Measurements from ENCODE around the gene MEGF6.

Gene MEGF6

GRCh38 chr1:3652548-3653285 lies 41.4 kb upstream of the MEGF6 start:
- TF ChIP-seq, protein P1, sequence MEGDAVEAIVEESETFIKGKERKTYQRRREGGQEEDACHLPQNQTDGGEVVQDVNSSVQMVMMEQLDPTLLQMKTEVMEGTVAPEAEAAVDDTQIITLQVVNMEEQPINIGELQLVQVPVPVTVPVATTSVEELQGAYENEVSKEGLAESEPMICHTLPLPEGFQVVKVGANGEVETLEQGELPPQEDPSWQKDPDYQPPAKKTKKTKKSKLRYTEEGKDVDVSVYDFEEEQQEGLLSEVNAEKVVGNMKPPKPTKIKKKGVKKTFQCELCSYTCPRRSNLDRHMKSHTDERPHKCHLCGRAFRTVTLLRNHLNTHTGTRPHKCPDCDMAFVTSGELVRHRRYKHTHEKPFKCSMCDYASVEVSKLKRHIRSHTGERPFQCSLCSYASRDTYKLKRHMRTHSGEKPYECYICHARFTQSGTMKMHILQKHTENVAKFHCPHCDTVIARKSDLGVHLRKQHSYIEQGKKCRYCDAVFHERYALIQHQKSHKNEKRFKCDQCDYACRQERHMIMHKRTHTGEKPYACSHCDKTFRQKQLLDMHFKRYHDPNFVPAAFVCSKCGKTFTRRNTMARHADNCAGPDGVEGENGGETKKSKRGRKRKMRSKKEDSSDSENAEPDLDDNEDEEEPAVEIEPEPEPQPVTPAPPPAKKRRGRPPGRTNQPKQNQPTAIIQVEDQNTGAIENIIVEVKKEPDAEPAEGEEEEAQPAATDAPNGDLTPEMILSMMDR (IDR thresholded peaks at IDR 0.05; ENCODE audit: low read depth, low read length), result no peak
- Histone ChIP-seq H3K9me3 (ENCODE audit: severe bottlenecking) (peaks cover 9% of the 10 kb centered on the region), H3K36me3 (peaks cover 32% of the 10 kb centered on the region), H3K27ac (peak overlapping the region; percentile 95), H3K4me3 (ENCODE audit: low read depth, low read length) (peak overlapping the region; percentile 86), H3K27me3 (ENCODE audit: insufficient read depth, low read depth, severe bottlenecking) (no peaks in the 10 kb centered on the region)
- peak; percentile 62 for DNase-seq

DNA sequence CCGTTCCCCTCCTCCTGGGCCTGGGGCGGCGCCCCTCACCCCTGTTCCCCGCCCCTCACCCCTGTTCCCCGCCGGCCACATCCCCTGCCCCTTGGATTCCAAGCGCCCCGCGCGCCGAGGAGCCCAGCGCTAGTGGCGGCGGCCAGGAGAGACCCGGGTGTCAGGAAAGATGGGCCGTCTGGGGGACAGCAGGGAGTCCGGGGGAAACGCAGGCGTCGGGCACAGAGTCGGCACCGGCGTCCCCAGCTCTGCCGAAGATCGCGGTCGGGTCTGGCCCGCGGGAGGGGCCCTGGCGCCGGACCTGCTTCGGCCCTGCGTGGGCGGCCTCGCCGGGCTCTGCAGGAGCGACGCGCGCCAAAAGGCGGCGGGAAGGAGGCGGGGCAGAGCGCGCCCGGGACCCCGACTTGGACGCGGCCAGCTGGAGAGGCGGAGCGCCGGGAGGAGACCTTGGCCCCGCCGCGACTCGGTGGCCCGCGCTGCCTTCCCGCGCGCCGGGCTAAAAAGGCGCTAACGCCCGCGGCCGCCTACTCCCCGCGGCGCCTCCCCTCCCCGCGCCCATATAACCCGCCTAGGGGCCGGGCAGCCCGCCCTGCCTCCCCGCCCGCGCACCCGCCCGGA lies 40.7 kb upstream of the MEGF6 start, which contains the start of gene TP73:
Gene TP73 (plus strand): TSS at position 587 of the 618 bp plus-strand sequence. CDS start 29,850 bp downstream, outside the sequence.
- Histone ChIP-seq H3K9me3 (ENCODE audit: severe bottlenecking) (peaks cover 9% of the 10 kb centered on the region), H3K27me3 (ENCODE audit: insufficient read depth, low read depth, severe bottlenecking) (no peaks in the 10 kb centered on the region), H3K4me3 (ENCODE audit: low read depth, low read length) (peak within 1 kb of the TSS; percentile 86), H3K36me3 (peaks cover 32% of the 10 kb centered on the region), H3K27ac (peak within 1 kb of the TSS; percentile 95)
- DNase-seq, result peak; percentile 86
- TF ChIP-seq, protein P1 (IDR thresholded peaks at IDR 0.05; ENCODE audit: low read depth, low read length), result no peak

DNA sequence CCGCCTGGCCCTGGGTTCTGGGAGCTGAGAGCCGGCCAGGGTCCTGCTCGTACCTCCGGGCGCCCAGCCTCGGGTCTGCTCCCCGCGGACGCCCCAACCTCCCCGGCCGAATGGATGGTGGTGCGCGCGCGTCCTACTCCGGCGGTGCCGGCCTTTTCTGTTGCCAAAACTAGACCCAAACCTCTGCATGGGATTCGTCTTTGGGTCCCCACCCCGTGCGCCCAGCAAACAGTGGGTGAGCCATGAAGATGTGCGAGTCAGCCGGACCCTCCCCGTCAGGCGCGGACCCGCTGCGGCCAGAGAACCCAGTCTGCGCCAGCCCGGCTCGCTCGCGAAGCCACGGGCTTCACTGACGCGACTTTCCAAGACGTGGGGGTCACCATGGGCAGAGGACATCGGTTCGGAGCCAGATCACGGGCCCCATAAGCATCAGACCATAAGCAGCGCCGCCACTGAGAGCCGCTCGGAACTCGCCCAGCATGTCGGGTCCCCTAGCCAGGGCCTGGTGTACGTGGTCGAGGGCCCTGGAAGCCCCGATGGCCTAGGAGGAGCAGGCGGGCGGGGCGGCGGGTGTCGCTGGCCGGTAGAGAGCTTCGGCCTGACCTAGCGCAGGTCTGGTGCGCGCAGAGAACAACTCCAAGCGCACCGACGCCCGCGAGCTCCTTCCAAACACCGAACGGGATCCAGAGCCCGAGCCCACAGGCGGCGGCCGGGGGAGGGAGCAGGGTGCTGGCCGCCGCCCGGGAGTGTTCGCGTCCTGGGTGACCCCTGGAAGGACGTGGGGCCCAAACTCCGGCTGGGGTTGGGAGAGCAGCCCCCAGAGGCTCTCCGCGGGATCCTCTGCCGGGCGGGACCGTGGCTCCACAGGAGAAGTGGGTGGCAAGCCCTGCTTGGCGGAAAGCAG lies 40.0 kb upstream of the MEGF6 start:
- TF ChIP-seq, protein P1 (IDR thresholded peaks at IDR 0.05; ENCODE audit: low read depth, low read length), result no peak
- Histone ChIP-seq H3K27ac (peak overlapping the region; percentile 95), H3K4me3 (ENCODE audit: low read depth, low read length) (no peak overlapping the region), H3K9me3 (ENCODE audit: severe bottlenecking) (peaks cover 9% of the 10 kb centered on the region), H3K27me3 (ENCODE audit: insufficient read depth, low read depth, severe bottlenecking) (no peaks in the 10 kb centered on the region), H3K36me3 (peaks cover 36% of the 10 kb centered on the region)
- DNase-seq, result no peak

DNA sequence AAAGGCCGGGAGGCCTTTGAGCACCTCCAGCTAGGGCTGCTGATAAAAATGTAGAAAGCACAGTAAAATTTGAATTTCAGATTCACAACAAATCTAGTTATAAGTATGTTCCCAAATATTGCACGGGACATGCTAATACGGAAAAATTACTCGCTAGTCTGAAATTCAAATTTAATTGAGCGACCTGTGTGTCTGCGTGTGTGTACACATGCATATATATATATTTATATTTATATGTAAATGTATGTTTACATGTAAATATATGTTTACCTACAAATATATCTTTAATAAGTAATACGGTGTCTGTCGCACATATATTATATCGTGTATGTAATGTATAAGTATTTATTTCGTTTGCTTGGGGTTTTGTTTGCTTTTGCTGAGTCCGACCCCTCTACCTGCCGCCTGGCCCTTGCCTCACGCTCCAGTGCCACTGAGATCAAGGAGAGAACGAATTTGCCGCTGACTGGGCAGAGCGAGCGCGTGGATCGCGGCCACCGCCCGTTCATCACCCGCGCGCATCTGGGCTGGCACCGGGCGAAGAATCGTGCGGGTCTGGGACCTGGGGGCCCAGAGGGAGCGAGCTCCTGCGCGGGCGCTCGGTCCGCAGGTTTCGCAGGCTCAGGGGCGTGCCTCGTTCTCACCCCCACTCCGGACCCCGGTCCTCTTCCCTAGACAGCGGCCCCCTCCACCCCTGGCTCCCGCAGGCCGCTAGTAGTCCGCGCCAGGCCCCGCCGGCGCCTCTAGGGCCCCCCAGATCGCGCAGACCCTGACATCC lies 39.1 kb upstream of the MEGF6 start:
- no peak for DNase-seq
- peak overlapping the region; percentile 94; the same call in 1 of the 2 replicates for H3K4me3 ChIP-seq (ENCODE audit: low read depth, low read length)
- H3K27me3 ChIP-seq (ENCODE audit: insufficient read depth, low read depth, severe bottlenecking), result no peaks in the 10 kb centered on the region
- TF ChIP-seq, protein P1 (IDR thresholded peaks at IDR 0.05; ENCODE audit: low read depth, low read length), result no peak
- H3K9me3 ChIP-seq (ENCODE audit: severe bottlenecking), result peaks cover 9% of the 10 kb centered on the region
- no peak overlapping the region for H3K27ac ChIP-seq
- peaks cover 41% of the 10 kb centered on the region for H3K36me3 ChIP-seq

Data from WERI-Rb-1 (cell line).